EH (cell line): ENCODE results near the gene NKAIN2.

Experiments
- DNase-seq: peaks from one replicate; pipeline ENCODE4 v3.0.0-alpha.2; 2015; ENCODE audit warnings: low read depth

The NKAIN2 gene

DNA sequence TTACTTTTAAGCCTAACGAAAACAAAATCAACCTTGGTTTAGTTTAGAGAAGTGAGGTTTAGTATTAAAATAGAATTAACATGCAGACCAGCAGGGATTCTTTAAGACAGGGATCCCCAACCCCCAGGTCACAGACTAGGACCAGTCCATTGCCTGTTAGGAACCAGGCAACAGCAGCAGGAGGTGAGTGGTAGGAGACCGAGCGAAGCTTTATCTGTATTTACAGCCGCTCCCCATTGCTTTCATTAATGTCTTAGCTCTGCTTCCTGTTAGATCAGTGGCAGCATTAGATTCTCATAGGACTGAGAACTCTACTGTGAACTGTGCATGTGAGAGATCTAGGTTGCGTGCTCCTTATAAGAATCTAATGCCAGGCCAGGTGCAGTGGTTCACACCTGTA is 225.9 kb downstream of the NKAIN2 start:
- no peak for DNase-seq

GRCh38 chr6:124033501-124033900 is 229.8 kb downstream of the NKAIN2 start:
- DNase-seq: no peak

- no peak for DNase-seq
Observed at GRCh38 chr6:124036384-124036783, 232.7 kb downstream of the NKAIN2 start.

DNA sequence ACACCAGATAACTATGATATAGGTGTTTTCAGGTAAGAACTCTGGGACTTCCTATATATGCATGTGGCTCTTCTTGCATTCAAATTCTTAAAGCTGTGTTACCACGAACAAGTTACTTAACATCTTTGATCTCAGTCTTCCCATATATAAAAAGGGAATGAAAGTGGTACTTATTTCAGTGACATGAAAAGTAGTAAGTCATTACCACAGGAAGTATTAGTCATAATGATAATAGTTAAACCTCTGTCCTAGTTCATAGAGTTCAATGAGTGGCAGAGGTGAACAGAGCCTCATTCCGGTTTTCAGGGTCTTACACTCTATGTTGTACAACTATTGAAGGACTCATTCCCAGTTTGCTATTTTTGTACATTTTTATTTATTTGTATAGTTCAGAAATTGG is 237.0 kb downstream of the NKAIN2 start:
- no peak for DNase-seq

GRCh38 chr6:124052120-124052519 is 248.5 kb downstream of the NKAIN2 start:
- DNase-seq: no peak

DNA sequence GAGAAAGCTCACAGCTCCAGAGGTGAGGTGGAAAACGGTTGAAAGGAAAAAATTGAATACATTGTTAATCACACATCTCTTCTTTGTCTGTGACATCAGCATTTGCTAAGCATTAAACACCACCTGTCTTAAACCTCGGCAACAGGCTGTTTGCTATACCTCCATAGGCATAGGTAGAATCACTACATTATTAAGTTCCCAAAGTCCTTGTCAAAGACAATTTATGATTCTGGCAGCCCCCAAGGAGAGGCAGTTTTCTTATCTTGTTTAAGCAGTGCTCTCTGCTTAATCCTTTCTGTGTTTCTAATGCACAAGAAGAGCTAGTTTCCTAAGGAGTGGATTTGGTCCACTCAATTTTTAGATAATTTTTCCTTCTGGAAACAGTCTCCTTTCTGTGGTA is 249.7 kb downstream of the NKAIN2 start:
- no peak for DNase-seq

- no peak for DNase-seq
Observed at GRCh38 chr6:124054034-124054433, 250.4 kb downstream of the NKAIN2 start.

- no peak for DNase-seq
Observed at GRCh38 chr6:124055395-124055794, 251.7 kb downstream of the NKAIN2 start.

DNA sequence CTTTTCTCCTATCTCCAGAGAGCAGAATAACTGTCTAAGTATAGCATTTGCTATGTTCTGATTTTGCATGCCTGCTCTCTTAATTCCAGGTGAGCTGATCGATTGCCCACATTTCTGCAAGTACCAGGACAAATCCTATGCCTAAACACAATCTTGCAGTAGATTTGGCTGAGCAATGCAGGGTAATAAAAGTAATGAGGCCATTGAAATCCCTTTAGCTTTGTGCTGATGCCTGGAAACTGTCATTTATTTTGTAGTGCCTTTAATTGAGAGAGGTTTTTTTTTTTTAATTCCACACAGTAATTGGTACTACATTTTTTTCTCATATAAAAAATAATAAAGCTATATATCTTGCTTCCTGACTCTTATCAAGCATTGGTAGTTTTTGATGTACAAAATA is 252.3 kb downstream of the NKAIN2 start:
- DNase-seq: no peak

- no peak for DNase-seq
Observed at GRCh38 chr6:124056407-124057334, 253.0 kb downstream of the NKAIN2 start.

GRCh38 chr6:124057461-124057860 is 253.8 kb downstream of the NKAIN2 start:
- no peak for DNase-seq

DNA sequence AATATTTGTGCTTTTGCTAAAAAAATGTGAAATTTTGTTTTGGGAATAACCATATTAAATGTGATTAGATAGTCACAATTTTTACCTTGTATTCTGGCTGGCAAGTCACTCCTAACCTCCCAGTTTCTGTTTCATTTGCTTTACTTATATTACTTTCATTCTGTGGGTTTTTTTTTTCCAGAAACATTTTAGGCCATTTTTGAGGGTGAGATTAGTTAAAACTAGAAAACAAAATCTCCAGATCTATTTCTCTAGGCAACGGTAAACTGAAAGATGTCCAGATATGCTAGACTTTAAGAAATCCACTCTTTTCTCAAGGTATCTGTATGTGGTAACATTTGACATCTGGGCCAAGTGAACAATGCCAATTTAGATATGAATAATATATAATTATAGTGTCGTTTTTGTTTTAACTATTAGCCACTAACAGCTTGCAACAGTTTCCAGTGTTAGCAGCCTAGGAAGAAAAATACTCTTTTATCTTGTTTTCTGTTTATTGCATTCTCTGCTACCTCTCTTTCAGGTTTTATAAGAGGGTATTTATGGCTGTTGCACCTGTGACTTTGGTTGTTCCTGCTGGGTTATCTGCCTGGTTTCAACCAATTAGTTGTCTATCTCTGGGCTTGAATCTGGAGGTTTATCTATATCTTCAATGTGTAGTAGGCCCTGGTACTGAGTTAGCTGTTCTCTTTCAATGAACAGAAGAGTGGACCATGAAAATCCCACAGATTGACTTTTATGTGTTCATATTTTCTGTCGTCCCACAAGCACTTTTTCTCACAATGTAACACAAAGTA is 260.9 kb downstream of the NKAIN2 start:
- DNase-seq: no peak

DNA sequence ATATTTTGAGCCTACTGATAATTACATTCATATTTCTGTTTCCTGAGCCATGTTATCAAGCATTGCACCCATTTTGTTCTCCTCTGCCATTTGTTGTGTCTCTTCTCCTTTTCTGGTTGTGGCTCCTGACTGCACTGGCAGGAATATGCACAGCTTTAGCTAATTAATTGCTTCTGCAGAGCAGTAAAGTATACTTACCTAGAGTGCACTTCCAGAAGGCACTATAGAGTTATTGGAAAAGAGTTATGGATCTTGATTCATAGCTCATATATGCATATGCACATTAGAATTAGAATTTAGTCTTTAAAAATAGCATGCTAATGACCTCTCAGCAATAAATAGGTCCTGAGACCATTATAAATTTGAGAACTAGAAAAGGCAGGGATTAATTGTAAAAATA is 262.6 kb downstream of the NKAIN2 start:
- DNase-seq: no peak

- no peak for DNase-seq
Observed at GRCh38 chr6:124066946-124067552, 263.4 kb downstream of the NKAIN2 start.

- no peak for DNase-seq
Observed at GRCh38 chr6:124069230-124069950, 265.7 kb downstream of the NKAIN2 start.

DNA sequence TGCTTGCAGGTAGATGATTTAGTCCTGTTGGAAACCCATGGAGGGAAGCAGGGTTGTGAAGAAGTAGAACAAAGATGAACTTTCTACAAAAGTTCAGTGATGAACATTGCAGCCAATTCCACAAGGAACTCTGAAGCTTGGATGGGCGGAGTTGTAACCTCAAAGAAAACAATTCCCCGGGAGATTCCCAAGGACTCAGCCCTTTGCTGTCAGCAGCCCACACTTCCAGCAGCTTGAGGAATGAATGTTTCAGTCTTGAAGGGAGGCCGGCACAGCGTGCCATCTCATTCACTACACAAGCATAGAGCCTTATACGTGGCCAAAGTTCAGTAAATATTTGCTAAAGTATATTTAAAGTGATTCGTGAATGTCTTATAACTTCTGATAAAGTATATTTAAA is 269.4 kb downstream of the NKAIN2 start:
- DNase-seq: no peak

DNA sequence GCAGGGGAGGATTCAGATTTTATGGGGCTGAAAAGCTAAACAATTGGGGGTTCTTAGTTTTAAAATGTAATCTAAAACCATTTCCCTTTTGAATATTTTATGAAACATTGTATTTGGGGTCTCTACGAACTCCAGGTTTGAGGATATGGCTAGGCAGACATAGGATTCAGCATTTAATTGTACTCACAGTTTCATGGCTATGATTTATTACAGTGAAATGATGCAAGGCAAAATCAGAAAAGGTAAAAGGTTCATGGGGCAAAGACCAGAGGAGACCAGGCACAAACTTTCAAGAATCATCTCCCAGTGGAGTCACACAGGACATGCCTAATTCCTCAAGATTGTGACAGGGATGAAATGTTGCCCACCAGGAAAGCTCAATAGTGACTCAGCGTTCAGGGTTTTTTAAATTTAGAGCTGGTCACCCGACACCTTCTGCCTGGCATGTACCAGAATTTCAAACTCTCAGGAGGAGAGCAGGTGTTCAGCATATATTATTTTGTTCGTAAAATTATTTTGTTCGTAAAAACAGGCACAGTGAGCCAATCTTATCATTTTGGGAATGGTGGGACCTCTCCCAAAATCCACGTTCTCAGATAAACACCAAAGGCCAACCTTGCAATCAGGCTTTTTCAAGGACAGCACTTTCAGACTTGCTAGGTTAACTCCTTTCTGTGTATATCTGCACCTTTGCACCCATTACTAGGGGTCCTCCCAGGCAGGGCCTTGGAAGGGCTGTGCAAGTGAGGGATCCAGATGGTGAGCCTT is 270.3 kb downstream of the NKAIN2 start:
- DNase-seq: no peak

GRCh38 chr6:124074606-124075005 is 270.9 kb downstream of the NKAIN2 start:
- no peak for DNase-seq

DNA sequence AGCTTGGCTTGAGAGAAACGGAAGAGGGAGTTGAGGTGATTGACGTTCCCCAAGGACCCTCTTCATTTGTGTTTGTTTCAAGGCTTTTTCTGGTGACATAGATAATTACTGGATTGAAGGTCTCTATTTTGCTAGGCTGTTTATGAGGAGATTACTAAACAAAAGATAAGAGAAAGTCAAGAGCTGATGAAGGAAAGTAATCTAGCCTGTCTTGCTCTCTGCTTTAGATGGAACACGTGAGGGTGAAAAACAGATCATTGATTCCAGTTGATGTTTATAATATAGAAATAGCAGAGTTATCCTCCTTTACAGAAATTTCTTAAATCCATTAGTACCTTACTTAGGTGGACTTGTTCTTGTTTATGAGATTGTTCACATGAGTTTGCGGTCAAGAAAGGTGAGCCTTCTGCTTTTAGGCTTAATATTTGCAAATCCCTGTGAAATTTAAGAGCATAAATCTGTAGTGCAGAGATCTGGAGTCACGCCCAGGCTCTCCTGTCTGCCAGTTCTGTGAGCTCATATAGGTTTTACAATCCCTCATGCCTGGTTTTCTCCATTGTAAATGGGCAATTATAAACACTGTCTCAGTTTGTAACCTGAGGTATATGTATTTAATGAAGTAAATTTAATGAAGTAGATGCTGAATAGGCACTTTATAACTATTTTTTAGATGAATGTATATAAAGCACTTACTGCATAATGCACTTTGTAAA is 272.8 kb downstream of the NKAIN2 start:
- DNase-seq: no peak

DNA sequence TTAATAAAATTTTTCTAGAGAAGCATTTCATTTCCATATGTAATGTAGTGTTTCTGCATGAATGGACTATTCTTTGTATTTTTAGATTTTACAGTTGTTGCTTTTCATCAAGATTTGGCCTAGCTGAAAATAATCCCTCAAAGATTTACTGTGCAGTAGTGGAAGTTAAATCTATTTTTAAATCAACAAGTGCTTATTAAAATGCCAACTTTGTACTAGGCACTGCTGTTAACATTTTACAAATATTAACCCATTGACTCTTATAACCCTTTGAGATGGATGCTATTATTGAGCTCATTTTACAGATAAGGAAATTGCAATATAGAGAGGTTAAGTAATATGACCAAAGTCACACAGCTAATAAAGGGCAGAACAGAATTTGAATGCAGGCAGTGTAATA is 274.5 kb downstream of the NKAIN2 start:
- DNase-seq: no peak

DNA sequence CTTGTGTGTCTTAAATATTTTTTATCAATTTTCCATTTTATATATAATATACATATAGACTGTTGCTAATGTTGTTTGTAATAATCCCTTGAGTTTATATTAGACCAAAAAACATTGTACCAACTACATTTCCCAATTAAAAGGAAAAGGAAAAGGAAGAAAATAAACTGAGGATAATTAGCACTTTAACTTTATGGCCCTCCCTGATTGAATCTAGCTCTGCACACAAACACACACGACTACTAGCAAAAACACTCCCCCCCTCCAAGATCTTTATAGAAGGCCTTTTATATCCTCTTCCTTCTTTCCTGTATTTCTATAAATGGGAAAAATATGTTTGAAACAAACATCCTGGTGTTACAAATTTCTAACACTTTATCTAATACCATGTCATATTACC is 276.8 kb downstream of the NKAIN2 start:
- no peak for DNase-seq
